ENCODE data around the gene CTDSP1.

CTDSP1 gene

GRCh38 chr2:218405086-218405745 lies 5.5 kb downstream of the CTDSP1 start:
- TF ChIP-seq ZFX (IDR thresholded peaks at IDR 0.05; ENCODE audit: borderline replicate concordance) (no peak), CTCF (IDR thresholded peaks at IDR 0.05) (no peak)
- H3K27ac ChIP-seq, result peak overlapping the region; percentile 100

- TF ChIP-seq CTCF (IDR thresholded peaks at IDR 0.05), result no peak
- TF ChIP-seq ZFX (IDR thresholded peaks at IDR 0.05; ENCODE audit: borderline replicate concordance), result no peak
- H3K27ac ChIP-seq, result peak overlapping the region; percentile 100
Observed at GRCh38 chr2:218405746-218406208, 6.1 kb downstream of the CTDSP1 start.

- peak overlapping the region; percentile 100 for H3K27ac ChIP-seq
- TF ChIP-seq ZFX (IDR thresholded peaks at IDR 0.05; ENCODE audit: borderline replicate concordance), result no peak
- peak; percentile 91 for TF ChIP-seq CTCF (IDR thresholded peaks at IDR 0.05)
Observed at GRCh38 chr2:218406209-218406948, 6.7 kb downstream of the CTDSP1 start.

- peak overlapping the region; percentile 100 for H3K27ac ChIP-seq
- TF ChIP-seq CTCF (IDR thresholded peaks at IDR 0.05) (no peak), ZFX (IDR thresholded peaks at IDR 0.05; ENCODE audit: borderline replicate concordance) (no peak)
Observed at GRCh38 chr2:218406949-218407618, 7.4 kb downstream of the CTDSP1 start.

- TF ChIP-seq CTCF (IDR thresholded peaks at IDR 0.05) (no peak), ZFX (IDR thresholded peaks at IDR 0.05; ENCODE audit: borderline replicate concordance) (no peak)
Observed at GRCh38 chr2:218407717-218408116, 8.0 kb downstream of the CTDSP1 start.

GRCh38 chr2:218418321-218418716 lies 18.7 kb downstream of the CTDSP1 start:
- peak overlapping the region; percentile 70 for H3K27ac ChIP-seq
- TF ChIP-seq CTCF (IDR thresholded peaks at IDR 0.05) (no peak), ZFX (IDR thresholded peaks at IDR 0.05; ENCODE audit: borderline replicate concordance) (no peak)

More at GRCh38 chr2:218407717-218408116, 8.0 kb downstream of the CTDSP1 start:
- H3K27ac ChIP-seq, result peak overlapping the region; percentile 100

Measured in 22Rv1 (cell line).